SIG-M5 treated with dmso at 0.1 percent for 504 hours (cell line): Measurements from ENCODE around the gene HEATR3.

ENCODE experiments used
- DNase-seq: peaks from one replicate; lab custom pipeline; 2025; ENCODE audit not compliant: unreplicated experiment; lab: John Stamatoyannopoulos, UW

Gene HEATR3, protein sequence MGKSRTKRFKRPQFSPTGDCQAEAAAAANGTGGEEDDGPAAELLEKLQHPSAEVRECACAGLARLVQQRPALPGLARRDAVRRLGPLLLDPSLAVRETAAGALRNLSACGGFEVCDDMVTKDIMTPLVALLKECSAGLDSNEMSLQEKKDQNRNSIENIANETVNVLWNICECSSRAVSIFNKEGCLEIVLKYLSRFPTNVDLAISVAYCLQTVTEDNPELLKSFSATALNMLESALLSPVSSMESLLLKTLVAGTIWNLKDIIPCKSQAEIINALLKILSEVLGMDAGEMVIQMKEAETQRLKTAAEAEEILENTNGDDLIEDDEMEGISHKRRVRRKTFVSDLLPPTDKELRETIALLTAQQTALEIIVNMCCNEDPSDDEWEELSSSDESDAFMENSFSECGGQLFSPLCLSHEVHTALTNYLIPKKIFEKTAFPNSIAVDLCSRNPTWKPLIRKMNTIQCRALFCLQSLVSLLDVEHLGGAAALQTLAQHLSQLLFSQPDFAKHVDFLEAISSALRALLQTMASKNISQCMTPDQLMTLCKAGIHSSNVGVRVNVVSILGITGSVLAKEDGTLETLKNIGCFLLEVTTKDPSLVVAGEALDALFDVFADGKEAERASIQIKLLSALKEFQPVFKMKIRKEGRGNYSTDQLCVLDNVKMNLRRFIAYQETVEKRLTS

DNA sequence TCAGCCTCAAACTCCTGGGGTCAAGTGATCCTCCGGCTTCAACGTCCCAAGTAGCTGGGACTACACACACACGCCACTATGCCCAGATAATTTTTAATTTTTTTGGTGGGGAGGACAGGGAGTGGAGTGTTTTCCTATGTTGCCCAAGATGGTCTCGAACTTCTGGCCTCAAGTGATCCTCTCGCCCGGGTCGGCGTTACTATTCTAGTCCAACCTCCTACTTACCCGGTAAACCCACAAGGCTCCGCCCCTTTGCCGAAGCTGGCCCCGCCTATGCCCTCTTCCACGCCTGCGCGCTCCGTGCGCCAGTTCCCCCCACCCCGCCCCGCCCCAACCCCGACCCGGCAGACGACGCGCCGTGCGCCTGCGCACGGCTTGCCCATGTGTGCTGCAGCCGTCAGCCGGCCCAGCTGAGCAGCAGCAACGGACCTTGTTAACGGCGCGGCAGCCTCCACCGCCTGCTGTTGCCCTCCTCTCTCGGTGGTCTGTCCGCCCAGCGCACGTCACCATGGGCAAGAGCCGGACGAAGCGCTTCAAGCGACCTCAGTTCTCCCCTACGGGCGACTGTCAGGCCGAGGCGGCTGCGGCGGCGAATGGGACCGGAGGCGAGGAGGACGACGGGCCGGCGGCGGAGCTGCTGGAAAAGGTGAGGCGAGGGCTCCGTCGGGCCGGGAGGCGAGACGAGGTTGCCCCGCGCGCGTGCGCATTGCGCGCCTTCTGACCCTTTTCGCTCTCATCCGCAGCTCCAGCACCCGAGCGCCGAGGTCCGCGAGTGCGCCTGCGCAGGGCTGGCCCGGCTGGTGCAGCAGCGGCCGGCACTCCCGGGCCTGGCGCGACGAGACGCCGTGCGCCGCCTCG is at the start of gene HEATR3:
Gene HEATR3, plus strand, starts transcription at position 347 of the 858 bp plus-strand sequence. Its CDS starts 162 bp downstream, at position 509.
- DNase-seq: peak; percentile 86

DNA sequence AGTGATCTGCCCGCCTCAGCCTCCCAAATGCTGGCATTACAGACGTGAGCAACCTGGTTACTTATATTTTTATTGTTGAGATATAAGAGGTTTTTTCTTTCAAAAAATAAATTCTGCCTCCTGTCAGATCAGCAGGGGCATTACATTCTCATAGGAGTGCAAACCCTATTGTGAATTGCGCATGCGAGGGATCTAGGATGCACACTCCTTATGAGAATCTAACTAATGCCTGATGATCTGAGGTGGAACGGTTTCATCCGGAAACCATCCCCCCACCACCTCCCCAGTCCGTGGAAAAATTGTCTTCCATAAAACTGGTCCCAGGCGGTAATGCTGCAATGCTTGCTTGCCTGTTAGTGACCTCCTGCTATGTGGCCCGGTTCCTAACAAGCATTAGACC is 48.2 kb upstream of the HEATR3 start:
- DNase-seq: no peak

DNA sequence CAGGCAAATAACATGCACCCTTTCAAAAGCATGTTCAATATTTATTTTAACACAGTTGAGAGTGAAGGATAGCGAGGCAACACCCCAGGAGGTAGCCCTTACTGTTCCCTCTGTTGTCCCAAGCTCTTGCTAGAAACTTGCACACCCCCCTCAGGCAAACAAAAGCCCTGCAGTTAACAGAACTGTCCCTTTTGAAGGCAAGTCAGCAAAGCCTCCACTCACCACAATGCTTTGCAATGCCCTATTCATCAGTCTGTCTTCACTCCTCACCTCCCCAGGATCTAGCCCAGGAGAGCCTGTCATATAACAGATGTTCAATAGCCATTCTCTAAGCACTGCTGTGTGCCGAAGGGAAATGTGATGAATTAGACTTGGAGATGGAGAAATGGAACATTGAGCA is 44.2 kb upstream of the HEATR3 start:
- DNase-seq: peak; percentile 26

DNA sequence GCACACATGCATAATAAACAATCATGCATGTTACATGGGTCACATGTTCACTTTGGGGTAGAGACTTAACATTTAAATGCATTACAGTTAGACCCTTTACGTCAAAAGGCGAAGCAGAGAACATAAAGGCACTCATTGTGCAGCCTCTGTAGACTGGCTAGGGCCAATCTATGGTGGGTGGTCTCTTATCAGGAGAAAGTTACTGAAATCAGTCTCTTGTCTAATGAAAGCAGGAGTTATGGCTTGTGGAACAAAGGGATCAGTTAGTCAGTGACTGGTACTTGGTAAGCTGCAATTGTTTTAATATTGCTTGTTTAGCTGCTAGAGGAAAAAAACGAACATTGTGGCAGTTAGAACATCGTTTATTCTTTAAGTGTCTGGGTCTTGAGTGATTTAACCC is 42.1 kb upstream of the HEATR3 start:
- DNase-seq: no peak

DNA sequence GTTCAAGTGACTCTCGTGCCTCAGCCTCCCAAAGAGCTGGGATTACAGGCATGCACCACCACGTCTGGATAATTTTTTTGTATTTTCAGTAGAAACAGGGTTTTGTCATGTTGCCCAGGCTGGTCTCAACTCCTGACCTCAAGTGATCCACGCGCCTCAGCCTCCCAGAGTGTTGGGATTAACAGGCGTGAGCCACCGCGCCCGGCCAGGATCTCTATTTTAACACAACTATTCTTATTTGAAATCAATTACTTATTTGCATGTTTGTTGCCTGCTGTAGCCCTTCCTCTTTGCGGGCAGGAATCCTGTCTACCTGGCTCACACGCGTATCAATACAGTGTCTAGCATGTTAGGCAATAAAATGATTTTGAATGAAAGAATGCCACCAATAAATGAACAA is 41.6 kb upstream of the HEATR3 start:
- no peak for DNase-seq

DNA sequence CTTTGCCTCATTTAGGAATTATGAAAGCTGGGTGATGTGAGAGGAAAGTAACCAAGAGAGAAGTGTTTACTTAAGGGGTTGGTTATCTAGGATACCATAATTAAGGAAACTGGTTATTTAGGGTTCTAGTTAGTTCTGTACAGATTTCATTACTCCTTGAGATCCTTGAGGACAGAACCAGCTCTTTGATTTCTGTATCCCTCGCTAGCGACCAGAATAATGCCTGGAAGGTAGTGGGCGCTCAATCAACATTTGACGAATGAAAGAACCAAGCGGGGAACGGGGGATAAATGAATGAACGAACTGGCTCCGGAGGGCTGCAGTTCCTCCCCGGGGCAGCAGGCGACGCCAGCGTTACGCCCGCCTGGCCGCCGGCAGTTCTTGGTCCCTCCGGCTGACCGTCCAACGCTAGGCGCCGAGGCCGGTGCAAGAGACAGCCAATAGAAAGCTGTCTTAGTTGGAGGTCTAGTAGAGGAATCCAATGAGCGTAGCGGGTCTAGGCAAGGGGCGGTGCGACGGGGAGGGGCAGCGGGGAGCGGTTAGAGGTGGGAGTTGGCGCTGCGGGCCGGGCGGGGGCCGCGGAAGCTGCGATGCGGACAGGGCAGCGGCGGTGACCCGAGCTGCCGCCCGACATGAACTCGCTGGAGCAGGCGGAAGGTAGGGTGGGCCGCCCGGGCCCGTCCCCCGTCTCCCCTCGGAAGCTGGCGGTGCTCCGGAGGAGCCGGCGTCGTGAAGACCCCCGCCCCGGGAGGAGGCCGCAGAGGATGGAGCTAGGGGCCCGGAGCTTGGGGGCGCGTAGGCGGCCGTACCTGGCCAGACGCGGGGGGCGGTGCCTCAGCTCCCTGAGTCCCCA is 40.9 kb upstream of the HEATR3 start, which contains the start of gene CNEP1R1:
Gene CNEP1R1, plus strand, starts transcription at position 542 of the 853 bp plus-strand sequence. Its CDS starts 91 bp downstream, at position 633.
- DNase-seq: peak; percentile 93

DNA sequence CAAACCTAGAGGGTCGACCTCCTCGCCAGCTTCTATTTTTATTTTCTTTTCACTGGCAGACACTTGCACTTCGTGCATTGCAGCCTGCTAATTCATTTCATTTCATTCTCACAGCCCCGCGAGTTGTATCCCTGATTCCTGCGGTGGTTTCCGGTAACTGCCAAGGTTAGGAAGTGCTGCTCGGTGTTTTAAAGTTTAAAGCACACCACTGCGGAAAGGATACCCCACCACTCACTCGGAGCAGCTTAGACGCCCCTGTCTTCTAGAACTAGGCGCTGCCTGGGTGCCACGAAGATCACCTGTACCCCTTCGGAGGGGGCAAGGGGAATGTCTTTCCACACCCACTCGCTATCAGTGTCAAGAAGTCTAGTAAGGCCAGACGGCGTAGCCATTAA is 40.2 kb upstream of the HEATR3 start:
- DNase-seq: no peak

DNA sequence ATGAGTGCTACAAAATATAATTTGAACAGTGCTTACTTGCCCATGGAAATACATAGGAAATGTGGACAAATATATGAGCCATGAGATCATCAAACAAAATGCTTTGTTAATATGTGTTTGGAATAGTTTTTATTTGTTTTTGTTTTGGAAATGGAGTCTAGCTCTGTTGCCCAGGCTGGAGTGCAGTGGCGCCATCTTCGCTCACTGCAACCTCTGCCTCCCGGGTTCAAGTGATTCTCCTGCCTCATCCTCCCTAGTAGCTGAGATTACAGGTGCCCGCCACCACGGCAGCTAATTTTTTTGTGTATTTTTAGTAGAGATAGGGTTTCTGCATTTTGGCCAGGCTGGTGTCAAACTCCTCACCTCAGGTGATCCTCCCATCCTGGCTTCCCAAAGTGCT is 37.9 kb upstream of the HEATR3 start:
- no peak for DNase-seq

DNA sequence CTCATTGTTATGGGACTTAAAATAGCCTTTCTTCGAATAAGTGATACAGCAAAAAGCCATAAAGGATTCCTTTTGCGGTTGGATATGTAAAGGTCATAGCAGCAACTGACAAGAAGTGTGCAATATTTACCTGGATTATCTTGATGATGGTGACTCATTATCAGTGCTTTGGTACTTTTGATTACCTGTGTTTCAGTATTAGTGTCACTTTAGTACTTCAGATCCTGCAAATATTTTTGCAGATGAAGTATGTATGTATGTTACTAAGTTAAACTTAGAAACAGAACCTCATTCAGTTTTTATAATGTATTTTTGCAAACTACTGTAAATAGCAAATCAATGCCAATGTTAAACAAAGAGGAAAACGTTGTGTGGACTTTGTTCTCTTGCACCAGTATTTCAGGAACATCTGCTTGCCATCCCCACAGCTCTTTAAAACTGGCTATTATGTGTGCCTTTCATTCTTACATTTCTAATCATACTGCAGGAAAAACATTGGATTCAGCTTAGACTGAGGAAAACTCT is 30.2 kb upstream of the HEATR3 start:
- DNase-seq: no peak

DNA sequence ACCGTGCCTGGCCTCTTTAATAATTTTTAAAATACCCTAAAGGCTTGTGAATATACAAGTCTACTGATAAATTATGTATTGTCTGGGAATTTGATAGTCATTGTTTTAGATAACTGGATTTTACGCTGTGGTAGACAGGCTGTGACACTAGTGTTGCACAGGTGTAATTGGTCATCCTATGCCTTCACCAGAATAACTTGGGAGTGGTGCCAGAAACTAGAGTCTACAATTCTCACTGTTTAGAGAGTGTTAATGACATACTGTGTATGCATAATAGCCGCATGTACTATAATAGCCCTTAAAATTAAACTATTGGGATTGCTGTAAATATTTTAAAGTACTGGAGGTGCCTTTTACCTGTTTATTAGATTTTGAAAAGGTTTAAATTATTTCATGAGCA is 29.3 kb upstream of the HEATR3 start:
- DNase-seq: no peak

DNA sequence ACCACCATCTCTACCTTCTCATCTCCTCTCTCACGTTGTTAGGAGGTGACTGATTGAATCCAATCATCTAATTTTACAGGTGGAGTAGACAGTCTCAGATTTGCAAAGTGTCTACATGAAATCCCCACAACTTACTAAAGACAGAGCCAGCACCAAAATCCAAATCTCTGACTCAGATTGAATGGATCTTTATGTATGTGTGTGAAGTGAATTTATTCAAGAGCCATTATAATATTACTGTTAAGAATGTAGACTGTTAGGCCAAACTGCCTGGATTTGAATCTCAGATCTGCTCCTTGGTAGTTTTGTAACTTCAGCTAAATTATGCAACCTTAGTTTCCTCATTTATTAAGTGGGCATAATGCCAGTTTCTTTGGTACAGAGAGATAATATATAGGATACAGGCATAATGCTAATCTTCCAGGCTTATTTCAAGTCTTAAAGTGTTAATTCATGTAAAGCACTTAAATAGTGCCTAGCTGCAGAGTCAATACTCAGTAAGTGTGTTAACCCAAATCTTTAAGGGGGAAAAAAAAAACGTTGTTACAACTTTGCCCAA is 28.0 kb upstream of the HEATR3 start:
- peak; percentile 38 for DNase-seq

DNA sequence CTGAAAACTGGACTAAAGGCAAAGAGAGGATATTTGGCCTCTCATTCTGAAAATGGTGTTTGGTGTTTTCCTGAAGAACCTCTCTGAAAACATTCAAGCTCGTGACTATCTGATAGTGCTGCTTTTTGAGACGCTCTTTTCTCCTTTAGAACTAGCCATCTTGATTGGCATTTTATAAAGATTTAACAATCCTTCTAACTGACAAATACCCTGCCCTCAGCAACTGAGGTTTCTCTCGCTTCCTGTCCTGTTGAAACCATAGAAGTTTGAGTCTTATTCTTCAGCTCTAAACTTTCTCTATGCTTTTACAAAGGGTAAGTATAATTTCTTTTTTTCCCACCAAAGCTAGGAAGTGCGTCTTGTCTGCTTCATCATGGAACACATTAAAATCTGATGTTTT is 27.5 kb upstream of the HEATR3 start:
- no peak for DNase-seq

DNA sequence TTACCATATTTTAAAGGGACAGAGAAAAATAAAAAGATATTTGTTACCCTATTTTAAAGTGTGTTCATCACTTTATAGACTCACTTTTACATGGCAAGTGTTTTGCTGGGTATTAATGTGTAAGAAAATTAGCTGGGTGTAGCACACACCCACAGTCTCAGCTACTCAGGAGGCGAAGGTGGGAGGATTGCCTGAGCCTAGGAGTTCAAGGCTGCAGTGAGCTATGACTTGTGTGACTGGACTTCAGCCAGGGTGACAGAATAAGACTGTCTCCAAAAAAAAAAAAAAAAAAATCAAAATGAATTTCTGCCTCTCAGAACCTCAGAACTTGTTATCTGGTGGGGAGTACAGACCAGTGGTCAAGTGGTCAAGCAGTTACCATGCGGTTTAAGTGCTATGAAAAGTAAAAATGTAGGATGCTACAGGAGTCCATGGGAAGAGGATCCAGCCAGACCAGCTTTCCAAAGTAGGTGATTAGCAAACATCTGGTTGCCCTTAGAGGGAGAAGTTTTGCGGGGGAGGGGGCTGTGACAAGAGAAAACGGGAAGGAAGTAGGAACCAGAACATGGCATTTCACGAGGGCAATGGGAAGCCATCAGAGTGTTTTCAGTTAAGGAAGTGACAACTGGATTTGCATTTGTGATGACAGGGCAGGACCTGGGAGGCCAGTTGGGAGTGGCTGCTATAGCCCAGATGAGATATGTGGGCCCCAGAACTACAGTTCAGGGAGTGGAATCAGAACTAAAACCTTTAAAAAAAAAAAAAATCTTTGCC is 26.8 kb upstream of the HEATR3 start:
- peak; percentile 88 for DNase-seq

DNA sequence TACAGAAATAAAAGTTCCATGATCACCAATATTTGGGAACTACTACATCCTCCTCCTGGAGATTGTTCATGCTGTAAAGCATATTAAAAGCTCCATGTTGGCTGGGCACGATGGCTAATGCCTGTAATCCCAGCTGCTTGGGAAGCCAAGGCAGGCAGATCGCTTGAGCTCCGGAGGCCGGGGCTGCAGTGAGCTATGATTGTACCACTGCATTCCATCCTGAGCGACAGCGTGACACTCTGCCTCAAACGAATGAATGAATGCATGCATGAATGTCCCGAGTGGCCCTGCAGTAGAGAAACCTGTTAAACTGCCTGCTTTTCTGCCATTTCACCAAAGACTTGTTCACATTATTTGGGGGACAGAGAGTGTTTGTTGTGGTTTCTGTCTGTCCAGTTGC is 25.8 kb upstream of the HEATR3 start:
- DNase-seq: no peak

DNA sequence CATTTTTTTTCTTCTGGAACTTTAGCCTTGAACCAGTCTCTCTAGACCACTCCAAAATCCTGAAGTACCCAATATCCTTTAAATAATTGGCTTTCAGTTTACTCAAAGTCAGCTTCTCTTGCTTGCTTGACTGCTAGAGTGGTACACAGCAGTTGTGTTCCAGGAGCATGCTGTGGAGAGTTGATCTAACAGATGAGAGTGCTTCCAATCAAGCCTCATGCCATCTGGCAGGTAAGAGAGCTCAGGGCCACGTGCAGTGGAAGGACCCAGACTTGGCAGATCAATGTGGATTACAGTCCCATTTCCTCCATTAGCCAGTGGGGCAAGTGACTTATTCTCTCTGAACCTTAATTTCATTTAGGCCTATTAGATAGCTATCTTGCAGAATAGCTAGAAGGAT is 25.1 kb upstream of the HEATR3 start:
- no peak for DNase-seq

DNA sequence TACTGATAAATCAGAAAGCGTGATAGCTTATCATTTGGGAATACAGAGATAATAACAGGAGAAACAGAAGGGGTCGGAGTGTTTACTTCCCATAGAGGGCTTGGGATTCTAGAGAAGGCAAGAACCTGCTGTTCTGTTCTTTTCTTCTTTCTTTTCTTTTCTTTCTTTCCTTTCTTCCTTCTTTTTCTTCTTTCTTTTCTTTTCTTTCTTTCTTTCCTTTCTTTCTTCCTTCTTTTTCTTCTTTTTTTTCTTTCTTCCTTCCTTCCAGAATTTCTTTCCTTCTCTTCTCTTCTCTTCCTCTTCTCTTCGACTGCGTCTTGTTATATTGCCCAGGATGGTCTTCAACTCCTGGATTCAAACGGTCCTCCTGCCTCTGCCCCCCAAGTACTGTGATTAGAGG is 22.4 kb upstream of the HEATR3 start:
- no peak for DNase-seq

DNA sequence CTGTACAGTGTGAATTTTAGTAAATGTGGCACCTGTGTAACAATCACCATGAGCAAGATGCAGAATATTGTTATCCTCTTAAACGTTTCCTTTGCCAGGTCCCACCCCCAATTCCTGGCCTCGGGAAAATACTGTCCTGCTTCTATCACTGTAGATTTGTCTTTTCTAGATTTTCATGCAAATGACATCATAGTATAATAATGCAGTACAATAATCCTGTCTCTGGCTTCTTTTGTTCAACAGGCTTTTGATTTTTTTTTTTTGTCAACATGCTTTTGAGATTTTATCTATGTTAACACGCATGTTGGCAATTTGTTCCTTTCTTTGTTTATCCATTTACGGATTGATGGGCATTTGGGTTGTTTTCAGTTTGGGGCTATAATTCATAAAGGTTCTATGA is 20.4 kb upstream of the HEATR3 start:
- no peak for DNase-seq

DNA sequence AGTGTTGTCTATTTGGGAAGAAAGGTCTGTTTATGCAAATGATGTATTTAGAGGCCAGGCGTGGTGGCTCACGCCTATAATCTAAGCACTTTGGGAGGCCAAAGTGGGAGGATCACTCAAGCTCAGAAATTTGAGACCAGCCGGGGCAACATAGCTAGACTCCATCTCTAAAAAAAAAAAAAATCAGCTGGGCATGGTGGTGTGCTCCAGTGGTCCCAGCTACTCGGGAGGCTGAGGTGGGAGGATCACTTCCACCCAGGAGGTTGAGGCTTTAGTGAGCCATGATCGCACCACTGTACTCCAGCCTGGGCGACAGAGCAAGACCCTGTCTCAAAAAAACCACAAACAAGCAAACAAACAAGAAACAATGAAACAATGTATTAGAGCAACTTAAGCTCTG is 18.9 kb upstream of the HEATR3 start:
- DNase-seq: no peak

DNA sequence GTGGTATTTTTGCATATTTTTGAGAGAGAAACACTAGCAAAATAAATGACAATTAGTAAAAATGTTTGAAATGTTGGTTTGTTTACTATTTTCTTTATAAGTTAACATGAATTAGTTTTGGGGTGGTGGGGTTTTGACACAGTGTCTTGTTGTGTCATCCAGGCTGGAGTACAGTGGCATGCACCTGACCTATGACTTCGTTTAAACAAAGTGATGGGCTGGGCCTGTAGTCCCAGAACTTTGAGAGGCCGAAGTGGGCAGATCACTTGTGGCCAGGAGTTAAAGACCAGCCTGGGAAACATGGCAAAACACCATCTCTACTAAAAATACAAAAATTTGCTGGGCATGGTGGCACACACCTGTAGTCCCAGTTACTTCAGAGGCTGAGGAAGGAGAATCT is 17.9 kb upstream of the HEATR3 start:
- DNase-seq: no peak
